GM03348 (cell line): Measurements from ENCODE around the gene STPG1.

Source experiments
- DNase-seq: peaks from one replicate; pipeline ENCODE4 v3.0.0; 2012; ENCODE audit warnings: low spot score

STPG1 gene

GRCh38 chr1:24392982-24393650 lies 20.5 kb downstream of the STPG1 start:
- DNase-seq: no peak

GRCh38 chr1:24392604-24392946 lies 21.0 kb downstream of the STPG1 start:
- no peak for DNase-seq

GRCh38 chr1:24391882-24392603 lies 21.5 kb downstream of the STPG1 start:
- peak; percentile 67 for DNase-seq

GRCh38 chr1:24390924-24391782 lies 22.4 kb downstream of the STPG1 start:
- DNase-seq: peak; percentile 89

- DNase-seq: no peak
Observed at GRCh38 chr1:24389231-24389678, 24.3 kb downstream of the STPG1 start.

GRCh38 chr1:24388331-24388885 lies 25.2 kb downstream of the STPG1 start:
- DNase-seq: no peak

- DNase-seq: no peak
Observed at GRCh38 chr1:24387636-24388175, 25.9 kb downstream of the STPG1 start.

- no peak for DNase-seq
Observed at GRCh38 chr1:24386931-24387330, 26.7 kb downstream of the STPG1 start.

- DNase-seq: no peak
Observed at GRCh38 chr1:24386241-24386640, 27.3 kb downstream of the STPG1 start.

- DNase-seq: peak; percentile 27
Observed at GRCh38 chr1:24385160-24385940, 28.2 kb downstream of the STPG1 start.

GRCh38 chr1:24384251-24385090 lies 29.1 kb downstream of the STPG1 start:
- DNase-seq: peak; percentile 44

- no peak for DNase-seq
Observed at GRCh38 chr1:24383381-24383940, 30.1 kb downstream of the STPG1 start.

- DNase-seq: no peak
Observed at GRCh38 chr1:24382165-24382577, 31.4 kb downstream of the STPG1 start.

- DNase-seq: no peak
Observed at GRCh38 chr1:24381256-24381655, 32.3 kb downstream of the STPG1 start.

- no peak for DNase-seq
Observed at GRCh38 chr1:24380508-24380907, 33.1 kb downstream of the STPG1 start.

- peak; percentile 43 for DNase-seq
Observed at GRCh38 chr1:24379733-24380315, 33.8 kb downstream of the STPG1 start.

- DNase-seq: no peak
Observed at GRCh38 chr1:24374891-24375786, 38.4 kb downstream of the STPG1 start.

- DNase-seq: no peak
Observed at GRCh38 chr1:24373710-24374109, 39.9 kb downstream of the STPG1 start.

- DNase-seq: no peak
Observed at GRCh38 chr1:24373044-24373443, 40.5 kb downstream of the STPG1 start.
